Measurements from ENCODE around the gene SKIC3.

SKIC3 gene

DNA sequence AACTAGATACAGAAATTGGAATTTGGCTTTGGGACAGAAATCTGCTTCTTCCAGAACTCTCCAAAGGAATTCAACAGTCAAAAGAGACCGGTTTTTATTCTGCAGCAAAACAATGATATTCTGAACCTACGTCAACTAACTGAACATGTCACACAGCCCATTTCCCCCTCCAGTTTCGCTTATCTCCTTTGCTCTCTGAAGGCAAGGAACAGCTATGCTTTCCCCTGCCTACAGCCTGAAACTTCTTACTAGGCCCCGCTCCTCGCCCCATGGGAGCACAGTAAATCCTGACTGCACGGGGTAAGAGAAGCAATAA, 488 bp downstream of the SKIC3 start:
- Histone ChIP-seq H4K20me1 (ENCODE audit: insufficient read depth, low read length) (peaks cover 3% of the 10 kb centered on the region; the same call in 1 of the 2 replicates), H2AFZ (ENCODE audit: low read depth, low read length) (peak overlapping the region; percentile 89), H3K9me3 (ENCODE audit: insufficient read depth, low read length, severe bottlenecking) (no peaks in the 10 kb centered on the region), H3K36me3 (ENCODE audit: insufficient read depth, low read length) (peaks cover 19% of the 10 kb centered on the region; the same call in 1 of the 2 replicates), H3K4me2 (ENCODE audit: insufficient read depth, low read length) (peak overlapping the region; percentile 94), H3K4me3 (ENCODE audit: low read depth in 1 of 2, low read length in 2 of 2) (peak overlapping the region; percentile 67 to 93), H3K4me1 (ENCODE audit: insufficient read depth, low read length) (peaks cover 48% of the 10 kb centered on the region), H3K27ac (ENCODE audit: low read length) (peak overlapping the region; percentile 71), H3K79me2 (ENCODE audit: insufficient read depth, low read length) (peaks cover 62% of the 10 kb centered on the region), H3K9ac (ENCODE audit: low read depth, low read length) (peak overlapping the region; percentile 63), H3K27me3 (ENCODE audit: insufficient read depth, low read length, poor library complexity) (no peaks in the 10 kb centered on the region)
- DNase-seq (no peak), ATAC-seq (ENCODE audit: insufficient read depth, low read depth) (peak; percentile 29)
- TF ChIP-seq, protein P1, sequence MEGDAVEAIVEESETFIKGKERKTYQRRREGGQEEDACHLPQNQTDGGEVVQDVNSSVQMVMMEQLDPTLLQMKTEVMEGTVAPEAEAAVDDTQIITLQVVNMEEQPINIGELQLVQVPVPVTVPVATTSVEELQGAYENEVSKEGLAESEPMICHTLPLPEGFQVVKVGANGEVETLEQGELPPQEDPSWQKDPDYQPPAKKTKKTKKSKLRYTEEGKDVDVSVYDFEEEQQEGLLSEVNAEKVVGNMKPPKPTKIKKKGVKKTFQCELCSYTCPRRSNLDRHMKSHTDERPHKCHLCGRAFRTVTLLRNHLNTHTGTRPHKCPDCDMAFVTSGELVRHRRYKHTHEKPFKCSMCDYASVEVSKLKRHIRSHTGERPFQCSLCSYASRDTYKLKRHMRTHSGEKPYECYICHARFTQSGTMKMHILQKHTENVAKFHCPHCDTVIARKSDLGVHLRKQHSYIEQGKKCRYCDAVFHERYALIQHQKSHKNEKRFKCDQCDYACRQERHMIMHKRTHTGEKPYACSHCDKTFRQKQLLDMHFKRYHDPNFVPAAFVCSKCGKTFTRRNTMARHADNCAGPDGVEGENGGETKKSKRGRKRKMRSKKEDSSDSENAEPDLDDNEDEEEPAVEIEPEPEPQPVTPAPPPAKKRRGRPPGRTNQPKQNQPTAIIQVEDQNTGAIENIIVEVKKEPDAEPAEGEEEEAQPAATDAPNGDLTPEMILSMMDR (IDR thresholded peaks at IDR 0.05; ENCODE audit: borderline replicate concordance, extremely low read depth, low read length, poor library complexity, severe bottlenecking): no peak
- no peak for TF ChIP-seq EZH2 (IDR thresholded peaks at IDR 0.05; ENCODE audit: borderline replicate concordance, low read depth, low read length, severe bottlenecking)

DNA sequence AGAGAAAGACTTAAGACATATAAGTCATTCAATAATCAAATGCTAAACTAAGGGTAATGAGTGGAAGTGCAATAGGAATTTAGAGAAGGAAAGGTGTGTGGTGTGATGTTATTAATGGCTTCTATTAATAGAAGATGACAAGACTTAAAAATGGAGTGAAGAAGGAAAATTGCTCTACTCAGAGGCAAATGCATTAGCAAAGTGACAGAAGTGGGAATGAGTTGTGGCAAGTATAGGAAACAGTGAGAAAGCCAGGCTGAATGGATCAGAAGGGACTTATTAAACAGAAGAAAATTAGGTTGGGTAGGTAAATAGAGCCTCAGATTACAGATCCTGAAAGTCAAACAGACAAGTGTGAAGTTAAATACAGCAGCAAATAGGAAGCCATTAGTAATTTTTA, 5.7 kb downstream of the SKIC3 start:
- Histone ChIP-seq H3K27ac (ENCODE audit: low read length) (no peak overlapping the region), H3K79me2 (ENCODE audit: insufficient read depth, low read length) (peaks cover 45% of the 10 kb centered on the region), H3K4me1 (ENCODE audit: insufficient read depth, low read length) (peaks cover 30% of the 10 kb centered on the region), H3K9ac (ENCODE audit: low read depth, low read length) (no peak overlapping the region), H4K20me1 (ENCODE audit: insufficient read depth, low read length) (peaks cover 3% of the 10 kb centered on the region; the same call in 1 of the 2 replicates), H3K9me3 (ENCODE audit: insufficient read depth, low read length, severe bottlenecking) (no peaks in the 10 kb centered on the region), H3K4me3 (ENCODE audit: low read depth in 1 of 2, low read length in 2 of 2) (no peak overlapping the region), H3K36me3 (ENCODE audit: insufficient read depth, low read length) (peaks cover 66% of the 10 kb centered on the region), H3K4me2 (ENCODE audit: insufficient read depth, low read length) (no peak overlapping the region), H3K27me3 (ENCODE audit: insufficient read depth, low read length, poor library complexity) (no peaks in the 10 kb centered on the region), H2AFZ (ENCODE audit: low read depth, low read length) (no peak overlapping the region)
- no peak for DNase-seq
- TF ChIP-seq EZH2 (IDR thresholded peaks at IDR 0.05; ENCODE audit: borderline replicate concordance, low read depth, low read length, severe bottlenecking): no peak
- TF ChIP-seq, protein P1 (IDR thresholded peaks at IDR 0.05; ENCODE audit: borderline replicate concordance, extremely low read depth, low read length, poor library complexity, severe bottlenecking): no peak
- ATAC-seq (ENCODE audit: insufficient read depth, low read depth): no peak

DNA sequence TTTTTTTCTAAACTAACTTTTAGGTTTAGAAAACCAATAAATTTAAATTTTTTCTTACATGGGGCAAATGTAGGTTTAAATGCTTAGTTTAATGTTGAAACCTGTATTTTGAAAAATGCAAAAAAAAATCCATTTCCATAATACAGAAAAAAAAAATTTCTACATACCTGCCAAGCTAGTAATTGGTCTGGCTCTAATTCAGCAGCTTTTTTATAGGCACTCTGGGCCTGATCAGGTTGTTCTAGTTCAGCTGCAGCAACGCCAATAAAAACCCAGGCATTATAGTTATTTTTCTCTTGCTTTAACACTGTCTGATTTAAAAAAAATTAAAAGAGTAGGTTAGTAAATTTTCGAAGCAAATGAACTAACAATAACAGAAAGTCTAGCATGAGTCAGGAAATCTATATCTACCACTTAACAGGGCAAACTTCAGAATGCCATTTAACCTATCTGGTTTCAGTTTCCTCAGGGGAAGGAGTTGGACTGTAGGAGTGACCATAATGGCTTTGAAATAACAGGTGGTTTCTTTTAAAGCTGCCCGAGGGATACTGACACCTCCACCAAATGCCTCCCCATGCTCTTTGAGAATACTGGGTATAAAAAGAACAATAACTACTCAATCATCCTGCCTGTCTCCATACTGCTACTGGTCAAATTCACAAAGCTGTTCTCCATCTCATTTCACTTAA, 11.6 kb downstream of the SKIC3 start:
- Histone ChIP-seq H3K4me2 (ENCODE audit: insufficient read depth, low read length) (no peak overlapping the region), H3K9me3 (ENCODE audit: insufficient read depth, low read length, severe bottlenecking) (no peaks in the 10 kb centered on the region), H3K27me3 (ENCODE audit: insufficient read depth, low read length, poor library complexity) (no peaks in the 10 kb centered on the region), H3K4me1 (ENCODE audit: insufficient read depth, low read length) (no peaks in the 10 kb centered on the region), H3K9ac (ENCODE audit: low read depth, low read length) (no peak overlapping the region), H3K36me3 (ENCODE audit: insufficient read depth, low read length) (peaks cover 83% of the 10 kb centered on the region), H3K4me3 (ENCODE audit: low read depth in 1 of 2, low read length in 2 of 2) (no peak overlapping the region), H3K27ac (ENCODE audit: low read length) (no peak overlapping the region), H2AFZ (ENCODE audit: low read depth, low read length) (no peak overlapping the region), H3K79me2 (ENCODE audit: insufficient read depth, low read length) (peaks cover 3% of the 10 kb centered on the region; the same call in 1 of the 2 replicates), H4K20me1 (ENCODE audit: insufficient read depth, low read length) (no peaks in the 10 kb centered on the region; the same call in 1 of the 2 replicates)
- DNase-seq (no peak), ATAC-seq (ENCODE audit: insufficient read depth, low read depth) (no peak)
- TF ChIP-seq, protein P1 (IDR thresholded peaks at IDR 0.05; ENCODE audit: borderline replicate concordance, extremely low read depth, low read length, poor library complexity, severe bottlenecking): no peak
- no peak for TF ChIP-seq EZH2 (IDR thresholded peaks at IDR 0.05; ENCODE audit: borderline replicate concordance, low read depth, low read length, severe bottlenecking)
